Chondrocyte (in vitro differentiated cells): ENCODE measurements around the gene CNR2. TPM values are rescaled to one million over a fixed set of nuclear protein-coding genes. Genes with fewer than 3 reads are reported as not detected.

Source experiments
- DNase-seq: peaks from one replicate; pipeline ENCODE4 v3.0.0; 2021; ENCODE audit warnings: mixed read lengths, low spot score
- H3K27ac Mint-ChIP-seq: one replicate; pipeline ENCODE4 v1.8.0; 2021; ENCODE audit warnings: mild to moderate bottlenecking, moderate library complexity, mixed read lengths; ENCODE audit not compliant: unreplicated experiment
- H3K27me3 Mint-ChIP-seq: 2 replicates; pipeline ENCODE4 v1.8.0; 2021; ENCODE audit warnings: low read depth, mixed read lengths
- H3K36me3 Mint-ChIP-seq: 2 replicates; pipeline ENCODE4 v1.8.0; 2021; ENCODE audit warnings: low read depth, mixed read lengths
- H3K4me1 Mint-ChIP-seq: 2 replicates; pipeline ENCODE4 v1.8.0; 2021; ENCODE audit warnings: low read depth, mild to moderate bottlenecking, mixed read lengths
- H3K4me3 Mint-ChIP-seq: one replicate; pipeline ENCODE4 v1.8.0; 2021; ENCODE audit warnings: mild to moderate bottlenecking, moderate library complexity, mixed read lengths; ENCODE audit not compliant: unreplicated experiment
- H3K9me3 Mint-ChIP-seq: 2 replicates; pipeline ENCODE4 v1.8.0; 2021; ENCODE audit warnings: low read depth, mixed read lengths
- CTCF ChIP-seq: fragments of 200-600 bp; sonication (generic); IDR thresholded peaks from 2 replicates; pipeline ENCODE4 v1.5.0; 2021; ENCODE audit warnings: antibody characterized with exemption, mild to moderate bottlenecking, moderate library complexity
- total RNA-seq: library from RNA; stranded (reverse); gene quantifications from 3 replicates; pipeline ENCODE4 v1.2.1, GENCODE V29; 2021

CNR2 gene
- total RNA-seq, 1 donor from 2014 or later, result not detected

GRCh38 chr1:23868557-23869016, 44.6 kb downstream of the CNR2 start:
- Mint-ChIP-seq H3K27me3 (peaks cover 8% of the 10 kb centered on the region), H3K36me3 (peaks cover 5% of the 10 kb centered on the region), H3K27ac (peak overlapping the region; percentile 66), H3K4me3 (peak overlapping the region; percentile 83), H3K4me1 (peaks cover 20% of the 10 kb centered on the region), H3K9me3 (no peaks in the 10 kb centered on the region)
- no peak for DNase-seq
- peak; percentile 73 for TF ChIP-seq CTCF

GRCh38 chr1:23867895-23868556, 45.1 kb downstream of the CNR2 start, which contains the start of gene FUCA1:
TSS of gene FUCA1 (minus strand) at chr1:23868290. CDS start at chr1:23868286, 4 bp downstream.
- H3K9me3 Mint-ChIP-seq, result no peaks in the 10 kb centered on the region
- H3K27ac Mint-ChIP-seq, result peak within 1 kb of the TSS; percentile 66
- DNase-seq, result peak; percentile 89
- H3K4me1 Mint-ChIP-seq, result peaks cover 20% of the 10 kb centered on the region
- peak; percentile 99 for TF ChIP-seq CTCF
- peaks cover 5% of the 10 kb centered on the region for H3K36me3 Mint-ChIP-seq
- H3K27me3 Mint-ChIP-seq, result peaks cover 8% of the 10 kb centered on the region
- H3K4me3 Mint-ChIP-seq, result peak within 1 kb of the TSS; percentile 83

GRCh38 chr1:23867542-23867894, 45.6 kb downstream of the CNR2 start:
- peaks cover 8% of the 10 kb centered on the region for H3K27me3 Mint-ChIP-seq
- H3K27ac Mint-ChIP-seq, result no peak overlapping the region
- H3K9me3 Mint-ChIP-seq, result no peaks in the 10 kb centered on the region
- H3K4me1 Mint-ChIP-seq, result peaks cover 20% of the 10 kb centered on the region
- H3K4me3 Mint-ChIP-seq, result peak overlapping the region; percentile 83
- TF ChIP-seq CTCF, result no peak
- H3K36me3 Mint-ChIP-seq, result peaks cover 7% of the 10 kb centered on the region
- no peak for DNase-seq

GRCh38 chr1:23865543-23865930, 47.6 kb downstream of the CNR2 start:
- Mint-ChIP-seq H3K27ac (no peak overlapping the region), H3K9me3 (no peaks in the 10 kb centered on the region), H3K36me3 (peaks cover 12% of the 10 kb centered on the region), H3K27me3 (peaks cover 8% of the 10 kb centered on the region), H3K4me3 (no peak overlapping the region), H3K4me1 (peaks cover 20% of the 10 kb centered on the region)
- DNase-seq, result no peak
- no peak for TF ChIP-seq CTCF

GRCh38 chr1:23864801-23865542, 48.2 kb downstream of the CNR2 start:
- no peak for TF ChIP-seq CTCF
- H3K27me3 Mint-ChIP-seq, result peaks cover 8% of the 10 kb centered on the region
- H3K27ac Mint-ChIP-seq, result no peak overlapping the region
- no peaks in the 10 kb centered on the region for H3K9me3 Mint-ChIP-seq
- DNase-seq, result no peak
- no peak overlapping the region for H3K4me3 Mint-ChIP-seq
- H3K4me1 Mint-ChIP-seq, result peaks cover 20% of the 10 kb centered on the region
- H3K36me3 Mint-ChIP-seq, result peaks cover 12% of the 10 kb centered on the region
